Measurements from ENCODE around the gene CARNS1. TPM values are rescaled to one million over a fixed set of nuclear protein-coding genes. Genes with fewer than 3 reads are reported as not detected.
A peak's percentile ranks its signal among the peaks of the same experiment; 100 is the strongest.

Gene CARNS1
- total and polyA plus RNA-seq, 9 of the 15 experiments (the other 6 are each of a cell fraction or from before 2014, with no cell fraction given): 0.01 to 0.18 (median 0.06) TPM; not detected in 3

DNA sequence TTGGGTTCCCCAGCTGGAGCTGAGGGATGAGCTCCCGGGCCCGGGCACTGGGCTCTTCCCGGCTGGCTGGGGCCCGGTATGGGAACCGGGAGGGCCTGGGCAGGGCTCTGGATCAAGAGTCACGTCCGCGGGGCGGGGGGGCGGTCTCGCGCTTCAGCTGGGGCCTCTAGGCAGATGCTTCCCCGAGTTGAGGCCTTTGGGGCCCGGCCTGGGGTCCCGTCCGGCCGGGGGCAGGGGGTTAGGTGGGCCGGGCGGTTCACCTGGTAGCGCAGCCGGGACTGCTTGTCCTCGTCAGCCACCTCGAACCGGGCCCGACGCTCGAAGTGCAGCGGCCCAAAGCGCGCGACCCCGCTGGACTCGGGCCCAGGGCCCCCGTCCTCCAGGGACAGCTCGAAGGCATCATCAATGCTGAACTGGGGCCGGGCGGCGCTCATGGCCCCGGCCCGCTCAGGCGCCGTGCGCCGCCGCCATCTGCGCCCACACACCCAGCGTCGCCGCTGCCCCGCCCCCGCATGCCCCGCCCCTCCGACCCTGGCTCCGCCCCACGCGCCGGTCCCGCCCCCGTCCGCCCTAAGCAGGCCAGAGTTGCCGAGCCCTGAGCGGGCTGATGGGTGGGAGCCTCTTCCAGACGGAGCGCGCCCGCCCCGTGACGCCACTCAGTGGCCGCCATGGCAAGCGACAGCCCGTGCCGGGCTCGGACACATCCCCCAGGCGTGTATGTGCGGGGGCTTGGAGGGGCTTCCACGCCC, 53.5 kb downstream of the CARNS1 start, which contains the start of gene TMEM134 (continued):
- TF ChIP-seq ZBTB11 (CRISPR knock-in tag; IDR thresholded peaks at IDR 0.05): 0 out of 6 replicates have a peak, but pooled peaks of 1 of the 3 experiments have one; percentile 65
- TF ChIP-seq BRD4 (IDR thresholded peaks at IDR 0.05): no peak
- TF ChIP-seq ZNF224 (CRISPR knock-in tag; IDR thresholded peaks at IDR 0.05): no peak
- TF ChIP-seq U2AF1 (optimal IDR thresholded peaks at IDR 0.05; ENCODE audit: low read depth, low read length): no peak
- no peak for TF ChIP-seq ZNF408 (CRISPR knock-in tag; IDR thresholded peaks at IDR 0.05; ENCODE audit: low read depth)
- 0 out of 2 replicates have a peak, but pooled peaks have one; percentile 59 for TF ChIP-seq TAF7 (tag; IDR thresholded peaks at IDR 0.05)
- TF ChIP-seq GTF2E2 (tag; IDR thresholded peaks at IDR 0.05): no peak
- no peak for TF ChIP-seq NFYB (IDR thresholded peaks at IDR 0.05; ENCODE audit: extremely low read depth, insufficient read length)
- TF ChIP-seq ESRRB (CRISPR knock-in tag; IDR thresholded peaks at IDR 0.05; ENCODE audit: borderline replicate concordance): no peak
- 0 out of 2 replicates have a peak, but pooled peaks have one; percentile 7 for TF ChIP-seq TEAD4 (IDR thresholded peaks at IDR 0.05; ENCODE audit: low read length)
- TF ChIP-seq TEAD4 (CRISPR knock-in tag; IDR thresholded peaks at IDR 0.05; ENCODE audit: borderline replicate concordance): no peak
- no peak for TF ChIP-seq ZFP1 (CRISPR knock-in tag; IDR thresholded peaks at IDR 0.05)
- TF ChIP-seq MITF (IDR thresholded peaks at IDR 0.05): no peak
- 0 out of 2 replicates have a peak, but pooled peaks have one; percentile 69 for TF ChIP-seq ZHX1 (conservative IDR thresholded peaks at IDR 0.05; ENCODE audit: low read length)
- no peak for TF ChIP-seq STAT5B (CRISPR knock-in tag; IDR thresholded peaks at IDR 0.05)
- no peak for TF ChIP-seq SMARCC2 (IDR thresholded peaks at IDR 0.05; ENCODE audit: low read depth)
- TF ChIP-seq STAT5A (IDR thresholded peaks at IDR 0.05; ENCODE audit: borderline replicate concordance, low read length): no peak; the same call in 1 of the 2 replicates
- TF ChIP-seq ZNF274 (IDR thresholded peaks at IDR 0.05; ENCODE audit: borderline replicate concordance, low read depth, low read length): no peak
- TF ChIP-seq NELFE (IDR thresholded peaks at IDR 0.05; ENCODE audit: insufficient read depth, insufficient read length): no peak
- no peak for TF ChIP-seq CEBPB (tag; IDR thresholded peaks at IDR 0.05)
- TF ChIP-seq XRCC5 (IDR thresholded peaks at IDR 0.05; ENCODE audit: low read depth, low read length): peak; percentile 84

Measured in K562 (cell line).